Measurements from ENCODE around the gene KRT80.

KRT80 gene

GRCh38 chr12:52197371-52198231 is 5.8 kb upstream of the KRT80 start:
- TF ChIP-seq CTCF (IDR thresholded peaks at IDR 0.05) = no peak
- no peaks in the 10 kb centered on the region for H3K36me3 ChIP-seq
- H3K4me3 ChIP-seq (ENCODE audit: low read depth in 1 of 2, low read length in 1 of 2) = peak overlapping the region; percentile 8 to 11
- no peaks in the 10 kb centered on the region for H3K9me3 ChIP-seq
- H3K27ac ChIP-seq = peak overlapping the region; percentile 83
- H3K27me3 ChIP-seq = no peaks in the 10 kb centered on the region
- peaks cover 45 to 59% of the 10 kb centered on the region in 2 experiments for H3K4me1 ChIP-seq (ENCODE audit: control insufficient read depth in 1 of 2, insufficient read depth in 1 of 2, low read depth in 1 of 2, low read length in 1 of 2)

- Histone ChIP-seq H3K36me3 (no peaks in the 10 kb centered on the region), H3K27me3 (no peaks in the 10 kb centered on the region), H3K9me3 (no peaks in the 10 kb centered on the region), H3K4me1 (ENCODE audit: control insufficient read depth in 1 of 2, insufficient read depth in 1 of 2, low read depth in 1 of 2, low read length in 1 of 2) (peaks cover 31 to 36% of the 10 kb centered on the region in 2 experiments), H3K4me3 (ENCODE audit: low read depth in 1 of 2, low read length in 1 of 2) (no peak overlapping the region), H3K27ac (no peak overlapping the region)
- TF ChIP-seq CTCF (IDR thresholded peaks at IDR 0.05) = no peak
Measured at GRCh38 chr12:52195065-52195730, 3.4 kb upstream of the KRT80 start.

- Histone ChIP-seq H3K4me3 (ENCODE audit: low read depth in 1 of 2, low read length in 1 of 2) (no peak overlapping the region), H3K36me3 (no peaks in the 10 kb centered on the region), H3K9me3 (no peaks in the 10 kb centered on the region), H3K4me1 (ENCODE audit: control insufficient read depth in 1 of 2, insufficient read depth in 1 of 2, low read depth in 1 of 2, low read length in 1 of 2) (peaks cover 24% of the 10 kb centered on the region in 2 experiments), H3K27me3 (no peaks in the 10 kb centered on the region), H3K27ac (no peak overlapping the region)
- TF ChIP-seq CTCF (IDR thresholded peaks at IDR 0.05) = no peak
Measured at GRCh38 chr12:52193991-52194390, 2.2 kb upstream of the KRT80 start.

GRCh38 chr12:52193532-52193931 is 1.7 kb upstream of the KRT80 start:
- Histone ChIP-seq H3K27ac (no peak overlapping the region), H3K27me3 (no peaks in the 10 kb centered on the region), H3K9me3 (no peaks in the 10 kb centered on the region), H3K4me3 (ENCODE audit: low read depth in 1 of 2, low read length in 1 of 2) (no peak overlapping the region), H3K4me1 (ENCODE audit: control insufficient read depth in 1 of 2, insufficient read depth in 1 of 2, low read depth in 1 of 2, low read length in 1 of 2) (peaks cover 20% of the 10 kb centered on the region in 2 experiments), H3K36me3 (no peaks in the 10 kb centered on the region)
- TF ChIP-seq CTCF (IDR thresholded peaks at IDR 0.05) = no peak

GRCh38 chr12:52190860-52191729 is 719 bp downstream of the KRT80 start:
- Histone ChIP-seq H3K4me3 (ENCODE audit: low read depth in 1 of 2, low read length in 1 of 2) (no peak overlapping the region), H3K4me1 (ENCODE audit: control insufficient read depth in 1 of 2, insufficient read depth in 1 of 2, low read depth in 1 of 2, low read length in 1 of 2) (peaks cover 5 to 6% of the 10 kb centered on the region in 2 experiments), H3K27ac (no peak overlapping the region), H3K27me3 (no peaks in the 10 kb centered on the region), H3K9me3 (no peaks in the 10 kb centered on the region), H3K36me3 (no peaks in the 10 kb centered on the region)
- no peak for TF ChIP-seq CTCF (IDR thresholded peaks at IDR 0.05)

All from neutrophil (primary cell).